ENCODE measurements around the gene C6orf141. TPM values are rescaled to one million over a fixed set of nuclear protein-coding genes. Genes with fewer than 3 reads are reported as not detected.

C6orf141 gene
- total RNA-seq, 1 donor from 2014 or later: 0.41 TPM

DNA sequence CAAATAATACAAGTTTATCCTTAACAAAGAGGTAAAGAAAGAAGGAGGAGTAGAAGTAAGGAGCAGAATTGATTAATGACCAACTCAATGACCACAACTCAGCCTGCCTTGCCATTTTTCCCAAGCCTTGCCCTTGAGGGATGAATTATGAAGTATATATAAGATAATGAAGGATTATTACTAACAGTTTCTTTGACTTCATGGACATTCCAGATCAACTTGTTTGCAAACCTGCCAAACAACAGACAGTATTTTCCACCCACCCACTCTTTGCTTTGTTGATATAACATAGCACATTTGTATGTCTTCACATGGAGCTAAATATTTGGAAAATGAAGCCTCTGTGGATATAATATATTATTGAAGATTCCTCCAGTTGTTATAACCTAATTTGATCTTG lies 9.9 kb upstream of the C6orf141 start:
- Histone ChIP-seq H3K27me3 (ENCODE audit: low read depth) (no peaks in the 10 kb centered on the region), H3K9me3 (replicated peaks) (no peaks in the 10 kb centered on the region), H3K27ac (replicated peaks) (no peak overlapping the region), H3K4me3 (no peak overlapping the region), H3K36me3 (no peaks in the 10 kb centered on the region), H3K4me1 (no peaks in the 10 kb centered on the region)
- intact Hi-C loops (cut with micrococcal nuclease): no loop called here
- no peak for DNase-seq
- TF ChIP-seq CTCF (IDR thresholded peaks at IDR 0.05; ENCODE audit: borderline replicate concordance): no peak

DNA sequence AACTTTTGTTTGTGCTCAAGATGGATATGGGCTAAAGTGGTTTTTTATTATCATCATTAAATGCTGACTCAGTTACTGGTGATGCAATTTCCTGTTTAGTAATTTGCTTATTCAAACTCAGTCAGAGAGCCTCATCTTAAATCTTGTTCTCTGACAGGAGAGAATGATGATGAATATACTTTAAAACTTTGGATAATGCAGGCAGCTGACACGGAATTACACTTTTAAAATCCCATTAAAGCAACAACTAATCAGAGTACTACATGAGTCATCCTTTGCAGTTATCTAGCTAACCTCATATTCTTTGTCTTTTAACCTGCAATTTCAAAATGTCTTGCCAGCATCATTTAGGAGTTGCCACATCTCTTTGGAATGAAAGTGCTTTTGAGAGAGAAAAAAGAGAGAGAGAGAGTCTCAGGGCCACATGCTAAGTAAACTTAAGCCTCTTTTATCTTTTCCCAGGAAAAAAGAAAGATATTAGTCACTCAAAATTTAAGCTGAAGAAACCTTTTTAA lies 9.2 kb upstream of the C6orf141 start:
- intact Hi-C loops (cut with micrococcal nuclease): no loop called here
- Histone ChIP-seq H3K9me3 (replicated peaks) (no peaks in the 10 kb centered on the region), H3K27me3 (ENCODE audit: low read depth) (no peaks in the 10 kb centered on the region), H3K27ac (replicated peaks) (no peak overlapping the region), H3K4me3 (no peak overlapping the region), H3K4me1 (no peaks in the 10 kb centered on the region), H3K36me3 (no peaks in the 10 kb centered on the region)
- DNase-seq: no peak
- no peak for TF ChIP-seq CTCF (IDR thresholded peaks at IDR 0.05; ENCODE audit: borderline replicate concordance)

- Histone ChIP-seq H3K4me1 (no peaks in the 10 kb centered on the region), H3K27ac (replicated peaks) (no peak overlapping the region), H3K36me3 (no peaks in the 10 kb centered on the region), H3K27me3 (ENCODE audit: low read depth) (no peaks in the 10 kb centered on the region), H3K4me3 (no peak overlapping the region), H3K9me3 (replicated peaks) (no peaks in the 10 kb centered on the region)
- intact Hi-C loops (cut with micrococcal nuclease): no loop called here
- DNase-seq: no peak
- TF ChIP-seq CTCF (IDR thresholded peaks at IDR 0.05; ENCODE audit: borderline replicate concordance): no peak
Measured at GRCh38 chr6:49541936-49542335, 8.5 kb upstream of the C6orf141 start.

GRCh38 chr6:49543087-49543858 lies 7.2 kb upstream of the C6orf141 start:
- Histone ChIP-seq H3K27ac (replicated peaks) (no peak overlapping the region), H3K4me1 (no peaks in the 10 kb centered on the region), H3K9me3 (replicated peaks) (no peaks in the 10 kb centered on the region), H3K36me3 (no peaks in the 10 kb centered on the region), H3K4me3 (no peak overlapping the region), H3K27me3 (ENCODE audit: low read depth) (no peaks in the 10 kb centered on the region)
- intact Hi-C loops (cut with micrococcal nuclease): no loop called here
- TF ChIP-seq CTCF (IDR thresholded peaks at IDR 0.05; ENCODE audit: borderline replicate concordance): no peak
- no peak for DNase-seq

DNA sequence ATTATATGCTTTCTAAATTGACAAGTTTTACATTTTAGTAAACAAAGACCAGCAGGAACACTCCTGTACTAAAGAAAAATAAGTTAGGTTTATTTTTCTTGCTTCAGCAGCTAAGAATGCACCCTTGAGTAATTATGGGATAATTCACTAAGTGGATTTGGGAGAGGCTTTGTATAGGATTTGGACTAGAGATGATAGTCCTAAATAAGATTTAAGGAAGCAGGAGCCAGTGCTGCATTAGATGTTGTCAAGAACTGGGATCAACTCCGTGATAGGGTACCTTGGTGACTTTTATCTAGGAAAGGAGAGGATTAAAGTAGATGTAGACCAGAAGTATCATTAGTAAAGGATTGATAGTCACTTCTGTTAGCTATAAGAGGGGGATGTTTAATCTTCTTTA lies 4.1 kb upstream of the C6orf141 start:
- Histone ChIP-seq H3K27me3 (ENCODE audit: low read depth) (peaks cover 29% of the 10 kb centered on the region), H3K4me1 (peaks cover 14% of the 10 kb centered on the region), H3K27ac (replicated peaks) (no peak overlapping the region), H3K4me3 (no peak overlapping the region), H3K36me3 (no peaks in the 10 kb centered on the region), H3K9me3 (replicated peaks) (no peaks in the 10 kb centered on the region)
- no peak for TF ChIP-seq CTCF (IDR thresholded peaks at IDR 0.05; ENCODE audit: borderline replicate concordance)
- intact Hi-C loops (cut with micrococcal nuclease): no loop called here
- DNase-seq: no peak
